ENCODE results near the gene SEC22A.
"Not testable (repeated sequence)": the region's sequence is repeated elsewhere in the genome, so short reads cannot be mapped to it uniquely, and the experiment has no call there.

The SEC22A gene

DNA sequence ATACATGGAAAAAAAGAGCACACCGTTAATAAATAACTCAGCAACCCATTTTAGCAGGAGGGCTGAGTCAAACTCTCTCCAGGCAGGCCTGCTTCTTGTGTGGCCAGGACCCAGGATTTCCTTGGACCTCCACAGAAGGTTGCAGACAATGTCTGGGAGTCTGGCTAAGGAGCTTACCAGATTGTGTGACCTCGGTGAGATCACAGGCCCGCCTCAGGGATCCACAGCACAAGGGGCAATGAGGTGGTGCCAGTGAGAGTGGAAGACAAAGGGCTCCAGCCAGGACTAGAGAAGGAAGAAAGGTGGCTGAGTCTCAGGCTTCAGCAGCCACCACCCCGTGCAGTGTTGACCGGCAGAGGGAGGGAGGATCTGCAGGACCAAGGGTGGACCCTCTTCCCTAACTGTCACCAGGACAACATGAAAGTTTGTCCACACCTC, 32.2 kb upstream of the SEC22A start:
- DNase-seq (ENCODE audit: extremely low spot score, insufficient read length, low read depth) (no peak), FAIRE-seq (no peak)

DNA sequence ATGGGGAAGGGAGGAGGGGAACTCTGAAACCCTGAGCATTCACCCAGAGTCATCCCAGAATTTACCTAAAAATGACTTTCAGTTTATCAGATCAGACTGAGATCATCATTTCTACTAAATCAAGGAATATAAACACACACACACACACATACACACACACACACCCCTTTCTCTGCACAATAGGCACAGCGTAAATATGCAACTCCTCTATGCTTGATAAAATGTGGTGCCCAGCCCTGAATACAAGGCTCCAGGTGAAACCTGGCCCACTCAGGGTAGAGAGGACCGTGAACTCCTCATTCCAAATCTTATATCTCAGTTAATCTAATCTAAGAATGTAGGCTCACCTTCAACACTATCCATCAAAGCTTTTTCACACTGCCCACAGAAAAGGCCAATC, 31.8 kb upstream of the SEC22A start:
- FAIRE-seq (no peak), DNase-seq (ENCODE audit: extremely low spot score, insufficient read length, low read depth) (no peak)

DNA sequence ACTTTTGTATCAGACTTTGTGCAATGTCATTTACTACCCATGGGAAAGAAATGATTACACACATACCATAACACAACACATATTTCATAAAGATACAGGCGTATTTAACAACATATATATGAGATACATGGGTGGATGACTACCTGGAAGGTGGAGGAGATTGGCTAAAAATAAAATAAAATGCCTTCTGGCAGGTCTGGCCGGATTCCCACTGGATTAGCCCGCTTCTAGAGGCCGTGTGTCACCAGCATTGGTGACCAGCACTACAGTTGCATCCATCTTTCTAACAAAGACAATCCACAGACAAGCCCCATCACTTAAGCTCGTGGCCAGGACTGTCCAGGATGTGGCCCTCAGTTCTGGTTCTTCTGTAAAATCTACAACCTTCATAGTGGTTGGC, 21.0 kb upstream of the SEC22A start:
- no peak for DNase-seq (ENCODE audit: extremely low spot score, insufficient read length, low read depth)
- no peak for FAIRE-seq

DNA sequence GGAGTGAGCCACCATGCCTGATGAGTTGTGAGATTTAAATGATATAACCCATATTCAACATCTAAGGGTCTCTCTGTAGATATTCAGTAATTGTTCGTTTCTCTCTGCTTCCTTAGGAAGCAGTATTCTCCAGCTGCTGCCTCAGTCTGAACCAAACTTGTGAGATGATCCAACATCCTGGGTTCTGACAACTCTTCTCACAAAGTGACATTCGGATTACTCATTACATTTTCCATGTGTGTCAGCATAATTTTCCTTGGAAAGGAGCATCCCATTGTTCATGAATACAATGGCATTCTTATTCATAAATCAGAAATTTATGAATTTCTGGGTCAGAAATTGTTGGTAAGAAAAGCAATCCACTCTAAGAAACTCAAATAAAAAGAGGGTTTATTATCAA, 15.0 kb upstream of the SEC22A start:
- no peak for FAIRE-seq
- no peak for DNase-seq (ENCODE audit: extremely low spot score, insufficient read length, low read depth)

DNA sequence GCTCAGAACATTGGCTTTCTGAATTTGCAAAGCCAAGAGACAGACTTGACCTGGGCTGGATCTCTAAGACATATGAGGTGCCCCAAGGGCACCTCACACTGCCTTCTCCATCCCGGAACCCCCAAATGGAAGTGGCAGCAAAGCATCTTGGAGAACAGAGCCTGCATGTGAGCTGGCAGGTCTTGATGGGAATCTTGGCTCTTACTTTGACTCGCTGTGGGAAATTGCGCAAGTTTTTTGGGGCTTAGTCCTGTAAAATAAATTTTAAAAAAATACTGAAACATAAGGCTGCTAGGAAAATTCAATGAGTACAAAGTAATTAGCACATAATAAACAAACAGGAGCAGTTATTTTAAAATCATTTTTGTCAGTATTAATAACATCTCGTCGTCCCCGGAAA, 13.7 kb upstream of the SEC22A start:
- DNase-seq (ENCODE audit: extremely low spot score, insufficient read length, low read depth) (no peak), FAIRE-seq (no peak)

- DNase-seq (ENCODE audit: extremely low spot score, insufficient read length, low read depth), result no peak
- FAIRE-seq, result no peak
These were observed 8.2 kb upstream of the SEC22A start for GRCh38 chr3:123193448-123194101.

GRCh38 chr3:123194552-123194951, 7.2 kb upstream of the SEC22A start:
- FAIRE-seq (no peak), DNase-seq (ENCODE audit: extremely low spot score, insufficient read length, low read depth) (no peak)

DNA sequence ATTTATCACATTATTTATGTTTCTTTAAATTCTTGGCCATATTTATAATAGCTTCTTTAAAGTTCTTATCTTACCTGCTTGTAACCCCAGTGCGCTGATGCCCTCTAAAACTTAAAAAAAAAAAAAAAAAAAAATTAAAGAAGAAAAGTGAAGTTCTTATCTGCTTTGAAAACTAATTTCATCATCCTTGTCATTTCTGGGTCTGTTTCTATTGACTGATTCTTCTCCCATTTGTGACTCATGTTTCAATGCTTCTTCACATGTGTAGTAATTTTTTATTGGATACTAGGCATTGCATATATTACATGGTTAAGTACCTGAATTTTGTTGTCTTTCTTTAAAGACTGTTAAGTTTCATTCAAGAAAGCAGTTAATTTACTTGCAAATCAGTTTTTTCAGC, 3.4 kb upstream of the SEC22A start:
- FAIRE-seq, result no peak

GRCh38 chr3:123201223-123201556, 553 bp upstream of the SEC22A start:
- DNase-seq (ENCODE audit: extremely low spot score, insufficient read length, low read depth) (no peak), FAIRE-seq (no peak)

More for the DNA sequence above, 3.4 kb upstream of the SEC22A start:
- no peak for DNase-seq (ENCODE audit: extremely low spot score, insufficient read length, low read depth)

GRCh38 chr3:123202451-123202850, 708 bp downstream of the SEC22A start:
- DNase-seq (ENCODE audit: extremely low spot score, insufficient read length, low read depth) (no peak), FAIRE-seq (no peak)

DNA sequence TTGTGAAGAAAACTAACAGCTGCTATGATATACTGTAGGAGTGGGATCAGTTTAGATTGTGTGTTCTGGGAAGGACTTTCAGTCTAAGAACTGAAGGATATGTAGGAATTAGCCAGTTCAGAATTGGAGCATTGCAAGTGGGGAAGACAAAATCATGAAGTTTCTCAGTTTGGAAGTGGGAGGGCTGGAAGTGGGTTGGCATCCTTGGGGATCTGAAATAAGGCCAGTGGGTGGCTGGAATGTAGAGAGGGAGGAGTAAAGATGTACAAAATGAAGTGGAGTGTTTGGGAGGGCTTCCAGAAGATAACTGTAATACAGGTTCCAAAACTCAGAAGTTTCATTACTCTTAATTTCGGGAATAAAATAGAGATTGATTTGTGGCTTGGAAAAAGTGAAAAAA, 17.2 kb downstream of the SEC22A start:
- FAIRE-seq (no peak), DNase-seq (ENCODE audit: extremely low spot score, insufficient read length, low read depth) (no peak)

DNA sequence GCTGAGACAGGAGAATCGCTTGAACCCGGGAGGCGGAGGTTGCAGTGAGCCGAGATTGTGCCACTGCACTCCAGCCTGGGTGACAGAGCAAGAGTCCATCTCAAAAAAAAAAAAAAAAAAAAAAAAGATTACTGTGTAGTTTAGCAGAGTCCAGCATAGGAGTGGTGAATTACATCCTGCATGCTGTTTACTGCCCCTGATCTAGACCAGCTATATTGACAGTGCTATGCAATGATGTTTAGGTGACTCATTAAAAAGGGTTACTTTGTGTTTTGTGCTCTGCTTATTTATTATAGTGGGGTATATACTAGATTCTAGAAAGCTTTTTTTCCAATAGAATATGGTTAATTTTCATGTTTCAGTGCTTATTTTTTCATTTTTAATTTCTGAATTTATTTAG, 19.6 kb downstream of the SEC22A start:
- DNase-seq (ENCODE audit: extremely low spot score, insufficient read length, low read depth); FAIRE-seq: not testable (repeated sequence)

- DNase-seq (ENCODE audit: extremely low spot score, insufficient read length, low read depth), result no peak
- no peak for FAIRE-seq
These were observed 23.3 kb downstream of the SEC22A start for GRCh38 chr3:123225016-123225415.

- DNase-seq (ENCODE audit: extremely low spot score, insufficient read length, low read depth), result no peak
- no peak for FAIRE-seq
These were observed 24.8 kb downstream of the SEC22A start for GRCh38 chr3:123226549-123226948.

- DNase-seq (ENCODE audit: extremely low spot score, insufficient read length, low read depth) (no peak), FAIRE-seq (no peak)
These were observed 27.4 kb downstream of the SEC22A start for GRCh38 chr3:123229145-123229544.

DNA sequence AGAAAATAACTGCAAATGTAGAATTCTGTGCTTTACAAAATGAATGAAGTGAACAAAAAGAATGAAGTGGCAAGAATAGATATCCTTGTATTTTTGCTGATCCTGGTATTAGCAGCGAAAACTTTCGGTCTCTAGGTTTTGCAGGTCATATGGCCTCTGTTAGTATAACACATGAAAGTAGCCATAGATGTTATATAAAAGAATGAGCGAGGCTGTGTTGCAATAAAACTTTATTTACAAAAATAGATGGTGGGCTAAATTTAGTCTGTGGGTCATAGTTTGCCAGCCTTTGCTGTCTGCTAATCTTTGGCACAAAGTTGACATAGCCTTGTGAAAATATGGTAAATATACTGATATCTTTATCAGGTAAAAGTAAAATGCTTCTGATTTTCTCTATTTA, 35.2 kb downstream of the SEC22A start:
- DNase-seq (ENCODE audit: extremely low spot score, insufficient read length, low read depth), result no peak
- FAIRE-seq, result no peak

GRCh38 chr3:123239186-123239585, 37.4 kb downstream of the SEC22A start:
- not testable (repeated sequence) for FAIRE-seq; DNase-seq (ENCODE audit: extremely low spot score, insufficient read length, low read depth)

DNA sequence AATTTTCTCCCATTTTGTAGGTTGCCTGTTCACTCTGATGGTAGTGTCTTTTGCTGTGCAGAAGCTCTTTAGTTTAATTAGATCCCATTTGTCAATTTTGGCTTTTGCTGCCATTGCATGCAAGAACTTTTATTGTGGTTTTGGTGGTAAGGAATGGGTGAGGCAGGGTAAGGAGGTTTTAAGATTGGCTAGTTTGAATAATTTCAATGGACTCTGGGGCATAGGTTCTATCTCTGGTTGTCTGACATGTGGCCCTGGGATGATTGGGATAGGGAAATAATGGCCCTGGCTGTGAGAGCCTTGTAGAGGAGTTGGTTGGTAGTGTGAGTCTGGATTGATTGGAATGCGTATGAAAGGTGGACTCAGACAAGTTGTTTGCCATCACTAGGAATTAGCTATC, 38.0 kb downstream of the SEC22A start:
- FAIRE-seq (no peak), DNase-seq (ENCODE audit: extremely low spot score, insufficient read length, low read depth) (no peak)

DNA sequence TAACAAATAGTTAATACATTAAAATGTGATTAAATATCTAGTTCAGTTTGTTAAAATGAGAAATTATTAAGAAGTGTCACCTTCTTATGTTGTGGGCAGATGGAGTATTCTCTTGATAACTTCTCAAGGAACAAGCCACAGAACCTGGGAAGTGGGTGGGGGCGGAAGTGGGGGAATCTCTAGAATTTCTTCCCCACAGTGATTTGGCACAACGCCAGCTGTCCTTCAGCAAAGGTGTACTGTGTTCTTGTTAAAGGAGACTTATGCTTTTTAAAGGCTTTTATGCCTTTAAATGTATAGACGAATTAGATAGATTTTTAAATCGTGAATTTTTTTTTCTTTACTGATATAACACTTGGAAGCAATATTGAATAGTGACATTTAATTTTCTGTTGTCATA, 42.4 kb downstream of the SEC22A start:
- DNase-seq (ENCODE audit: extremely low spot score, insufficient read length, low read depth), result no peak
- FAIRE-seq, result no peak

DNA sequence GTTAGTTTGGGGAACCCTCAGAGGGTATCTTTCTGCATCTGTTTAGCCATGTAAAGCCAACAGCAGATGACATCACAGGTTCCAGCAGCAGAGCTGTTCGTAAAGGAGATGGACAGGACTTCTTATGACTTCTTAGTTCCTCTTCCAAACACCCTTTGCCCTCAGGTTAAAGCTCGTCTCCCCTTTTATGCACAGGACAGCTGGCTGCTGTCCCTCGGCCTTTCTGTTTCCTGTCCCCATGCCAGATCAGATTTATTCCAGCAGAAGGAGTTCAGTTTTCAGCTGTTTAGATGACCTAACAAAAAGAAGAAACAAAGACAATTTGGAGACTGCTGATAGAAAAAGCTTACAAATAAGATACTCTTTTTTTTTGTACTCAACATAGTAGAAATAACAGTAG, 45.1 kb downstream of the SEC22A start:
- no peak for FAIRE-seq
- no peak for DNase-seq (ENCODE audit: extremely low spot score, insufficient read length, low read depth)

- DNase-seq (ENCODE audit: extremely low spot score, insufficient read length, low read depth) (no peak), FAIRE-seq (no peak)
These were observed 54.5 kb downstream of the SEC22A start for GRCh38 chr3:123256256-123256655.

- DNase-seq (ENCODE audit: extremely low spot score, insufficient read length, low read depth) (no peak), FAIRE-seq (no peak)
These were observed 56.6 kb downstream of the SEC22A start for GRCh38 chr3:123258359-123258758.

Data from GM18507 (cell line).